GM20431 (cell line): ENCODE data around the gene CLCN7.

ENCODE experiments used
- in situ Hi-C: fragments of 300-500 bp; cut with MseI, MboI; formaldehyde crosslinking; loops from one replicate; pipeline ENCODE4 v1.15.0; 2020; ENCODE audit warnings: low sequenced_read_pairs; ENCODE audit not compliant: unreplicated experiment

The CLCN7 gene

DNA sequence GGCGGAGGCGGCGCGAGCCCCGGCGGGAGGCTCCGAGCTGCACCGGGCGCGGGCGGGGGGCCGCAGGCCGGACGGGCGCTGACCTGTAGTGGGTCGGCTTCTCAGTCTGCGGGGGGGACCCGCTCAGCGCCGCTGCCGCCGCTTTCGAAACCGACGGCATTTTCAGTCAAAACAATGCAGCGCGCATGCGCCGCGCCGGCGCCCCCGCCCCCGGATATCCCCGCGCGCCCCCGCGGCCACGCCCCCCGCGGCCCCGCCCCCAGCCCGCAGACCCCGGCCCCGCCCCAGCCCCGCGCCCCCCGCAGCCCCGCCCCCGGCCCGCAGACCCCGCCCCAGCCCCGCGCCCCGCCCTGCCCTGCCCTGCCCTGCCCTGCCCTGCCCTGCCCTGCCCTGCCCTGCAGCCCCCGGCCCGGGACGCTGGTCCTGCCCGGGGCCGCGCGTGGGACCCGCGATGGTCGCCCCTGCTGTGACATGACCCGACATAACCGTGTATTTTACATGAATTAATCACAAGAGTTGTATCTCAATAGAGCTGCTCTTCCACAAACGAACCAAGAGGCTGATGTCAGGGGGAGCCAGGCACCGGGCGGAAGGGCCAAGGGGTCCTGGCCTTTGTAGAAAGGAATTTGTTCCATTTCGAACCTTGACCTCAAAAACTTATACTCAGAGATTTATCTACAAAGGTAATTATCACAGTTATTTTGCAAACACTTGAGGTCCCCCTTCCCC is 60.1 kb downstream of the CLCN7 start, which contains the start of gene UNKL:
TSS of gene UNKL (minus strand) at position 173 of the 729 bp plus-strand sequence. CDS start at position 160, 13 bp downstream.
- in situ Hi-C loops = no loop called here

DNA sequence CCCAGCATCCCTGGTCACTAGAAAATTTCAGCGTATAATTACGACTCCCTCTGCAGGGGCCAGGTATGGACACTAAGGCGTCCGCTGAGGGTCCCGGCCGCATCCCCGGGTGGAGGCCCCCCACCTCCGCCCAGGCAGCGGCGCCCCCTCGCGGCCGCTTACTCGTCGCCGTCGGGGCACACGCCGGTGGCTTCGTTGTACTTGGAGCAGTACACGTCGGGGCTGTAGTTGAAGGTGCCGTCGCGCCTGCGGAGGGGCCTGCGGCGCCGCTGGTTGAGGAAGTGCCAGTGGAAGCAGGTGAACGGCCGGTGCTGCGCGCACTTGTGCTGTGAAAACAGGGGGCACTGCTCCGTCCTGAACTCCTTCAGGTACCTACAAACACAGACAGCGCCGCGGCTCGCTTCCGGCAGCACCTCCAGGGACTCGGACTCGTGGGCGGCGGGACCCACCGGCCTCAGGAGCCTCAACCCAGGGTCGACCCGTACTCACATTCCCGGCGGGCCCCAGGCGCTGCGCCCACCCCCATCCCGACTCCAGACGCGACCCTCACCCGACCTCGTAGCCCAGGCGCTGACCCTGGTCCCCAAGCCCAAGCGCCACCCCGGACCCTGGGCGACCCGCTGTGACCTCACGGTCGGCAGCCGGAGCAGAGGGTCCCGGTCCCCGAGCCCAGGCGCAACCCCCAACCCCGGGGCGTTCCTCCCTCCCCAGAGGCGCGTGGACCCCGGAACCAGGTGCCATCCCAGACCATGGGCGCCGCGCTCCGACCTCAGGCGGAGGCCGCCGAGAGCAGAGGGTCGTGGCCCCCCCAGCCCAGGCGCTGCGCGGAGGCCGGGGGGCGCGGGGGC is 60.9 kb downstream of the CLCN7 start:
- in situ Hi-C loops = no loop called here

DNA sequence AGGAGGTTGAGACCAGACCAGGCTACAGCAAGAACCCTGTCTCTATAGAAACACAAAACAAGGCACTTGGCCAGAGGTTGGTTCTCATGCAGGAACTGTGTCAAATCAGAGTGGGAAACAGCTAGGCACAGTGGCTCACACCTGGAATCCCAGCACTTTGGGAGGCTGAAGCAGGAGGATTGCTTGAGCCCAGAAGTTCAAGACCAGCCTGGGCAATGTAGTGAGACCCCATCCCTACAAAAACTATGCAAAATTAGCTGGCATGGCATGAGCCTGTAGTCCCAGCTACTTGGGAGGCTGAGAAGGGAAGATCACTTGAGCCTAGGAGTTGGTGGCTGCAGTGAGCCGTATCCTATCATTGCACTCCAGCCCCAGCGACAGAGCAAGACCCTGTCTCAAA is 62.0 kb downstream of the CLCN7 start:
- in situ Hi-C loops = no loop called here

DNA sequence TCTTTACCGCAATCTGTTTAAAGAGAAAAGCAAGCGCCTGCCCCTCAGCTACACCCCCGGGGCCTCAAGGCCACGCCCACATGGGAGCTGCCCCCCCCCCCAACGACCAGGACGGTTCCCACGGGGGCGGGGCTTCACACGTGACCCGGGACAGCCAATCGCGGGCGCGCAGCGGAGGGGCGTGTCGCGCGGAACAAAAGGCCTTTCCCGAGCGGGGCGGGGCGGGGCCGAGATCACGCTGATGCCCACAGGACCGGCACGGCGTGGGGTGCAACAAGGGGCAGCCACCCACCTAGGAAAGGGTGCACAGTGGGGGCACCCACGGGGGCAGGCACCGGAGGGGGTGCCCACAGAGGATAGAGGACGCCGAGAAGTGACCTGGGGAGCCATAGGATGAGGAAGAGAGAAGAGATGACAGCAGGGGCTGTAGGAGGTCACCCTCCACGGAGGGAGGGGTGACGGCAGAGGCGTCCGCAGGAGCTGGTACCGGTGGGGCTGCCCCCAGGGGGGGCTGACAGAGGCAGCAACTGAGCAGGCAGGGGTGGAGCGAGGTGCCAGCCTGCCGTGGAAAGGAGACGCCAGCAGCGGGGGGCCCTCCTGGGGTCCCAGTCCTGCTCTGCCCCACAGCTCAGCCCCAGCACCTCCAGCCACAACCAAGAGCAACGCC is 66.5 kb downstream of the CLCN7 start:
- in situ Hi-C loops = no loop called here

DNA sequence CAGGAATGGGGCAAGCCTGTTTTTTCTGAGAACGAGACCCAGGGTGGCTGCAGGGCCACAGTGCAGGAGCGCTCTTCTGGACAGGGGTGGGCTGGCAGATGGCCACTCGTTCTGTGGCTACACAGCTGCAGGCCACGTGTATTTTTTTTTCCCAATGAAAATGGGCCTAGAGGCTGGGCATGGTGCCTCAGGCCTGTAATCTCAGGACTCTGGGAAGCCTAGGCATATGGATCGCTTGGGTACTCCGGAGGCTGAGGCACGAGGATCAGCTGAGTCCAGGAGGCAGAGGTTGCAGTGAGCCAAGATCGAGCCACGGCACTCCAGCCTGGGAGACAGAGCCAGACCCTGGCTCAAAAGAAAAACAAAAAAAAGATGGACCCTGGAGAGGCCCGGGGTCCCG is 67.1 kb downstream of the CLCN7 start:
- in situ Hi-C loops = no loop called here

DNA sequence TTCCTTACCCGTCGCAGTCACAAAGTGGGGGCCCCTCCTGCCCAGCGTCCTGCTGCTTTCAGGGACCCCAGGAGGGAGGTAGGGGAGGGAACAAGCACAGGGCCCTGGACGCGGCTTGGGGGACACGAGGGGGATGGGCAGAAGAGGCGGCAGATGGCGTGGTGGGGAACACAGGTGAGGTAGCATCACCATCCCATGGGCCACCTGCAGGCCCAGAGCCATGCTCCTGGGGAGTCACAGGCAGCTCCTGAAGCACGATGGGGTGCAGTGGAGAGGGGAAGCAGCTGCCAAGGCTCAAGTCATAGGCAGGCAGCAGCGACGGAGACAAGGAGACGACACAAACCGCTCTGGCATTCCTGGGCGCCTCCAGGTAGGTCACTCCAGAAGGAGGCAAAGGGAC is 71.1 kb downstream of the CLCN7 start:
- in situ Hi-C loops = no loop called here

DNA sequence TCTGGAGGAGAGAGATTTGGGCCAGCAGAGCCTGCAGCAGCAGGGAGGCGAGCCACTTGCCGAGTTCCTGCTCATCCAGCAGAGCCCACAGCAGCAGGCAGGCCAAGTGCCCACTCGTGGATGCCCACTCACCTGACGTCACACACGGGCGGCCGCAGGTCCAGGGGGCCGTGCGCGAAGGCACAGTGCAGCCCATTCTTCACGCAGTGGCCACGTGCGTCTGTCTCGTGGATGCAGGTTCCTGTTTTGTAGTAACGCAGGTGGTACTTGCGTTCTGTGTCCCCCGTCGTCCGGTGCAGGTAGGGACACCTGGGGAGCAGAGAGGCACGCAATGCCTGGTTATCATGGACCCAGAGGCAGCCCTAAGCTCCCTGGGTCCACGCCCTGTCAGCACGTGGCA is 71.8 kb downstream of the CLCN7 start:
- in situ Hi-C loops = no loop called here

DNA sequence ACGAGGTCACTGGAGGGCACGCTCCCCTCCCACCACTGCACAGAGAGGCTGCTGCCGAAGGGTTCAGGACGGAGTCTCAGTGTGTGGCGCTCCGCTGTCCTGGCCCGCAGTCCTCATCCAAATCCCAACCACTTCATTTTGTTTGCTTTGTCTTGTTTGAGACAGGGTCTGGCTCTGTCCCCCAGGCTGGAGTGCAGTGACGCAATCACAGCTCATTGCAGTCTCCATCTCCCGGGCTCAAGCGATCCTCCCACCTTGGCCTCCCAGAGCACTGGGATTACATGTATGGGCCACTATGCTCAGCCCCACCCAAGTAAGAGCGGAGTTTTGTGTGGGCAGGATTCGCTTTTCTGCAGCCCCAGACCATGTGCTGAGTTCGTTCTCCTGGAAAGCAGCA is 73.1 kb downstream of the CLCN7 start:
- in situ Hi-C loops = no loop called here

DNA sequence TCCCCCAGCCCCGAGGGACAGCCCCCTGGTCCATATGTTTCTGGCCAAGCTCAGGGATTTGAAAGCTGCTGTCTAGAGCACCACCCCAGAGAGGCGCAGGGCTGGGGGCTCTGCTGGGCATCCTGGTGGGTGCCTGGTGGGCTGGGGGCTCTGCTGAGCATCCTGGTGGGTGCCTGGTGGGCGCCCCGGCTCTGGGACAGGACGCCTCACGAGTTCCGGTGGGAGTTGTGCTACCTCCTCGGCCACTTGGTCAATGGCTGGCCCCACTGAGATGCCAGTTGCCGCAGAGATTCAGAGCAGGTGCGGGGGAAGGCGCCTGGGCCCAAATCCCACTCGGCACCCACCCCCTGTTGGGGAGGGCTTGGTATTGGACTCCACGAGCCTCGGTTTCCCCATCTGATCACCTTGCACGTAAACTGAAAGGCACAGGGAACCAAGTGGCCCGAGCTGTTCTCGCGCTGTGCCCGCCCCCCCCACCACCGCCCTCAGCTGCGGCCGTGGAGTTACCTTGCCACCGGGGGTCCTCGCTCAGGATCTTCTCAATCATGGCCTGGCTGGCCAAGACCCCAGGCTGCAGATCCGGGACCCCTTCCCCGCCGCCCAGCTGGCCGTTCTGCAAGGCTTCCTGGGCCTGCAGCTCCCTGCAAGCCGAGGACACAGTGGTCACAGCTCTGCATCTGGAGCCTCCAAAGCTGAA is 73.6 kb downstream of the CLCN7 start:
- in situ Hi-C loops = no loop called here

DNA sequence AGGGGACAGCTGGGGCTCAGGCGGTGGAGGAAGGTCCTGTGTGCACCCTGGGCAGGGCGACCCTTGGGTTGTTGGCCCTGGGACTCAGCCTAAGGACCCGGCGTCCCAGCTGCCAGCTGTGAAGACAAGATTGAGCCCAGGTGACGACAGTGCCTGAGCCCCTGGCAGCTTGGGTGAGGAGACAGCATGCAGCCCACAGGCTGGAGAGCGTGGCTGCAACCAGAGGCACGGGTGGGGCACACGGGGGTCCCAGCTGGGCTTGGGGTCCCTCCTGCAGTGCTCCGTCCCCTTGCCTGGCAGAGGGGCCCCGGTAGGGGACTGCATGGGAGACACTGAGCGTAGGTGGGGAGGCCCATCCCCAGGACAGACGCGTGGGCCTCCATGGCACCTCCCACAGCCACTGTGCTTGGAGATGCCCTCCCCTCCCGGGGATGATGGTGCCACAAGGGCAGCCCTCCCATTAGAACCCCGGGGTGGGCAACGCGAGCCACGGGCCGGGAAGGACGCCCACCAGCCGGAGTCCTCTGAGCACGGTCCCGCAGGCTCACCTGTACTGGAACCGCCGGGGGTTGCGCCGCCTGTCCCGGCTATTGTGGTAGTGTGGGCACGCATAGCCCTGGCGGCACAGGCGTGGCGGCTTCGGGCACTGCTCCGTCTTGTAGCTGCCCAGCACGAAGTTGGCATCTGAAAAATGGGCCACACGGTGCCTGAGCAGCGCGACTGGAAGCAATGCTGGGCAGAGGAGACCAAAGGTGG is 75.8 kb downstream of the CLCN7 start:
- in situ Hi-C loops = no loop called here

DNA sequence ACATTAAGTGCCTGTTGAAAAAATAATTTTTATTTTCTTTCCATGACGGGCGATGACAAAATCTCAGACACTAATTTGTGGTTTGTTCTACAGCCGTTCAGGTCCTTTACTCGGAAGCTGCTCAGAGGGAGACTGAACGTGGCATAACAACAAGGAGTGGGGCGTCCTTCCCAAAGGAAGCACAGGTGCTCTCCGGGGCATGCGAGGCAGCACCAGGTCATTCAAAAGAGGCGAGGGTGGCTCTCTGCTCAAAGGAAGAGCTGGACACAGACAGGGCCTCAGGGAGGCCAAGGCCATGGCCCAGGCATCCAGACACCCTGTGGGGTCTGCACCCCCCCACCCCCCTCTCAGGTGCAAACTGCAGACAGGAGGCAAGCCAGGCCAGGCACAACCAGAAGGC is 76.5 kb downstream of the CLCN7 start:
- in situ Hi-C loops = no loop called here

DNA sequence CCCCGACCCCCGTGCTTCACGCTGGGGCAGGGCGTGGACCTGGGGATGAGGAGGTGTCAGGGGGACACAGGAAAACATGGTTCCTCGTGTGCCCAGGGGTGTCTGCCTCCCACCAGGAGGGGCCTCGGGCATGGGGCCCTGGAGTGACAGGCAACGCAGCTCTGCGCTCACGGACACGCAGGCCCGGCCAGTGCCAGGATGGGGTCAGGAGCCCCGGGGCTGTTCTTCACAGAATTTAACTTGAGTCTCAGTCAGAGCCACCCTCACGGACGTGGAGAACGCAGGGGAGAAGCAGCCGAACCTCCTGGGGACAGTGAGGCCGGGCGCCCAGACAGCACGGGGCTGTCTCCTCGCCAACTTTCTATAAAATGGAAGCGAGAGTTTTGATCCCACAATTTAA is 77.0 kb downstream of the CLCN7 start:
- in situ Hi-C loops = no loop called here

DNA sequence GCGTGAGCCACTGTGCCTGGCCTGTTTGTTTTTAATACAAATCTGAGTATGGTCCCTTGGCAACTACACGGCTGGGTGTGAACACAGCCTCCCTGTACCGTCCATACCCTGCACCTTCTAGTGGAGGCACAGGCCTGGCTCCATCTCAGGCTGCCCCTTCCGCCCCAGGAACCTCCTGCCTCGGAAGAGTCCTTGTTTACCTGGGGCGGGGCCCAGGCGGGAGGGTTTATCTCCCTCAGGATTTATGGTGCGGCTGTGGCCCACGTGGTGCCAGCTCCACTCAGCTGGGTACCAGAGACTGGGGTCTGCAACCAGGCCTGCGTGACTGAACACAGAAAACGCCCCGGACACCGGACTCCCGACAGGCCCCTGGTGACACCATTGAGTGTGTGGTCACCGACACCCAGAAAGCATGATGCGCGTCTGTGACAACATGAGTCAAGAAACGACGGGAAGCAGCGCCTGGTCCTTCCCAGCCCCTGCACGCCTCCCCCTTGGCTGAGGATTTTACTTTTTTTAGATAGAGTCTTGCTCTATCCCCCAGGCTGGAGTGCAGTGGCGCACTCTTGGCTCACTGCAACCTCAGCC is 79.3 kb downstream of the CLCN7 start:
- in situ Hi-C loops = no loop called here
